IMR-90 (cell line): ENCODE results near the gene KAZN.

ENCODE experiments used
- BHLHE40 ChIP-seq: fragments of 150-350 bp; IDR thresholded peaks from 2 replicates; pipeline ENCODE4 v1.6.1; 2016; ENCODE audit warnings: mild to moderate bottlenecking, low read depth, low read length
- CEBPB ChIP-seq: IDR thresholded peaks from 2 replicates; pipeline ENCODE4 v1.6.1; 2012; ENCODE audit warnings: low read depth, low read length, improper control_type of control experiment
- MAFK ChIP-seq: IDR thresholded peaks from 2 replicates; pipeline ENCODE4 v1.6.1; 2012; ENCODE audit warnings: low read depth, low read length, improper control_type of control experiment
- MAZ ChIP-seq: IDR thresholded peaks from 2 replicates; pipeline ENCODE4 v1.6.1; 2012; ENCODE audit warnings: low read depth, mild to moderate bottlenecking, low read length, improper control_type of control experiment, moderate library complexity, borderline replicate concordance
- MXI1 ChIP-seq: IDR thresholded peaks from 2 replicates; pipeline ENCODE4 v1.6.1; 2012; ENCODE audit warnings: low read depth, mild to moderate bottlenecking, low read length, moderate library complexity, borderline replicate concordance
- POLR2A ChIP-seq: IDR thresholded peaks from 2 replicates; pipeline ENCODE4 v1.6.1; 2012; ENCODE audit warnings: mild to moderate bottlenecking, low read depth, low read length
- RFX5 ChIP-seq: IDR thresholded peaks from 2 replicates; pipeline ENCODE4 v1.8.0; 2012; ENCODE audit warnings: low read depth, mild to moderate bottlenecking, low read length, moderate library complexity
- TF ChIP-seq, protein P1 (sequence below): conservative IDR thresholded peaks from 2 replicates; pipeline ENCODE4 v1.5.1; 2012; ENCODE audit warnings: mild to moderate bottlenecking, low read depth, low read length, improper control_type of control experiment
- TF ChIP-seq, protein P2 (sequence below): fragments of 150-350 bp; IDR thresholded peaks from 2 replicates; pipeline ENCODE4 v1.6.1; 2017; ENCODE audit warnings: mild to moderate bottlenecking, antibody characterized with exemption, low read length, low read depth

DNA sequence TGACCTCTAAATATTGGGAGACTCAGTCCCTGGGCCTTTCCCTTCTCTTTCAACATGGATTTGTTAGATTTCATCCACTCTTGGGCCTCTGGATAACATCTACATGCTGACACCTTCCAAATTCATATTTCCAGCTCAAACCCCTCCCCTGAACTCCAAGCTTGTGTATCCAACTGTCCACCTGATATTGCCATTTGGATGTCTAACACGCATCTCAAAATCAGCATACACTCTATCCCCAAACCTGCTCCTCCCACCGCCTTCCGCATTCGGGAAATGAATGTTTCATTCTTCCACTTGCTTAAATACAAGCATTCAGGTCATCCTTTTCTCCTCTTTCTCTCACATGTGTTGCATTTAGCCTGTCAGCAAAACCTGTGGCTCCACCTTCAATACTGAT lies 17.5 kb upstream of the KAZN start:
- TF ChIP-seq, protein P1, sequence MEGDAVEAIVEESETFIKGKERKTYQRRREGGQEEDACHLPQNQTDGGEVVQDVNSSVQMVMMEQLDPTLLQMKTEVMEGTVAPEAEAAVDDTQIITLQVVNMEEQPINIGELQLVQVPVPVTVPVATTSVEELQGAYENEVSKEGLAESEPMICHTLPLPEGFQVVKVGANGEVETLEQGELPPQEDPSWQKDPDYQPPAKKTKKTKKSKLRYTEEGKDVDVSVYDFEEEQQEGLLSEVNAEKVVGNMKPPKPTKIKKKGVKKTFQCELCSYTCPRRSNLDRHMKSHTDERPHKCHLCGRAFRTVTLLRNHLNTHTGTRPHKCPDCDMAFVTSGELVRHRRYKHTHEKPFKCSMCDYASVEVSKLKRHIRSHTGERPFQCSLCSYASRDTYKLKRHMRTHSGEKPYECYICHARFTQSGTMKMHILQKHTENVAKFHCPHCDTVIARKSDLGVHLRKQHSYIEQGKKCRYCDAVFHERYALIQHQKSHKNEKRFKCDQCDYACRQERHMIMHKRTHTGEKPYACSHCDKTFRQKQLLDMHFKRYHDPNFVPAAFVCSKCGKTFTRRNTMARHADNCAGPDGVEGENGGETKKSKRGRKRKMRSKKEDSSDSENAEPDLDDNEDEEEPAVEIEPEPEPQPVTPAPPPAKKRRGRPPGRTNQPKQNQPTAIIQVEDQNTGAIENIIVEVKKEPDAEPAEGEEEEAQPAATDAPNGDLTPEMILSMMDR = no peak
- no peak for TF ChIP-seq BHLHE40
- TF ChIP-seq RFX5 = no peak
- TF ChIP-seq, protein P2, sequence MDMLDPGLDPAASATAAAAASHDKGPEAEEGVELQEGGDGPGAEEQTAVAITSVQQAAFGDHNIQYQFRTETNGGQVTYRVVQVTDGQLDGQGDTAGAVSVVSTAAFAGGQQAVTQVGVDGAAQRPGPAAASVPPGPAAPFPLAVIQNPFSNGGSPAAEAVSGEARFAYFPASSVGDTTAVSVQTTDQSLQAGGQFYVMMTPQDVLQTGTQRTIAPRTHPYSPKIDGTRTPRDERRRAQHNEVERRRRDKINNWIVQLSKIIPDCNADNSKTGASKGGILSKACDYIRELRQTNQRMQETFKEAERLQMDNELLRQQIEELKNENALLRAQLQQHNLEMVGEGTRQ = no peak
- TF ChIP-seq POLR2A = no peak
- TF ChIP-seq MXI1 = no peak
- no peak for TF ChIP-seq MAFK
- TF ChIP-seq CEBPB = no peak
- no peak for TF ChIP-seq MAZ
